ENCODE data around the gene NCOA5. TPM values are rescaled to one million over a fixed set of nuclear protein-coding genes. Genes with fewer than 3 reads are reported as not detected.

NCOA5 gene
- total and polyA plus RNA-seq, 12 donors, result 7.6 to 22.5 (median 11.5) TPM

DNA sequence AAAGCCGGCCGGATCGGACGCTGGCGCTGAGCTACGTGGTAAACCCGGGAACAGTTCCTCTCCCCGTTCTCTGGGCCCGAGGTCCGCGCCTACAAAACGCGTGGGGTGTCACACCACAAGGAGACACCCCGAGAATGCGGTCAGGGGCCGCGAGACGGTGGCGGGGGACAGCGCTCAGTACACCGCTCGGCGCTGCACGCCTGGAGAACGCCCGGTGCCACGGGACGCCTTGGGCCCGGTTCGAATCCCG lies 670 bp downstream of the NCOA5 start:
- DNase-seq, result no peak
- Histone ChIP-seq H3K27me3 (no peaks in the 10 kb centered on the region), H3K9me3 (no peaks in the 10 kb centered on the region), H3K4me3 (peak overlapping the region; percentile 70 to 95 (median 89)), H3K4me1 (peaks cover 4 to 59% (median 52%) of the 10 kb centered on the region in 9 donors), H3K27ac (peak overlapping the region; percentile 94 to 100 (median 98)), H3K36me3 (no peaks in the 10 kb centered on the region)
- no peak for TF ChIP-seq CTCF (IDR thresholded peaks at IDR 0.05)
- intact Hi-C loops (cut with DNase I), result loop anchor here in 3 of 10 donors (5.0 to 10.0 kb wide), 3 partner anchors 64 to 114 kb away; partner anchors contain the start of genes SLC12A5 (in 1 of the 3) and ZNF335 (in 1 of the 3)
- peak; percentile 31 to 70 (median 56) for ATAC-seq
- WGBS, 2 donors, result 0 to 1% methylated on average over 31 of the region's 31 CpGs

DNA sequence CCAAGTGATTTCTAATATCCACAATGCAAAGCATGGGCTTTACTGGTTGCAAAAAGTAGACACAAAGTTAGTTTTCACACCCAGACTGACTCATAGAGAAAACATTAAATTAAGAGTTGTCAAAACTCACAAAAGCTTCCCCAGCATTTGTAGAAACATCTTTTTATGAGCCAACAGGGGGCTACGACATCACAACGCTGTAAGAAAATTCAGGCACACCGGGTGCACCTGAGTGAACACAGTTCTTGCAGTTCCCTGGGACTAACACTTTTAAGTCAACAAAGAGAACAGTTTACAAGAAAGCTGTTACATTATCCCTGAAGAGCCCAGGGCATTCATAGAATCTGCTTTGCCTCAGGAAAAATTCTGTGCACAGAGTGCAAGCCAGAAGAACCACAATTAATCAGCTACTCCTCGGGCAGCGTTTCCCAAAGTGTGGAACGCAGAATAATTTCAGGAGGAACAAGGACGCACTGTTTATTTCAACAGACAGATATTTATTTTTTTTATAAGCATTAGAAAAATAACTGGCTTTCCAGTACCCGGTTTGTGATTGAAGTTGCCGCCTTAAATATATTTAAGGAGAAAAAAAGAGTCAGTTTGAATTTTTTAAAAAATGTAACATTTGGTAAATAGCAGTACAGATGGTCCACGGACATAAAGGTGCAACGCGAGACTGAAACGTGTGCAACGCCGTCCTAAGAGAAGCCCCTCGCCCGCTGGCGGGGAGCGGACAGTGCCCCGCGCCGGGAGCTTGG lies 1.2 kb downstream of the NCOA5 start:
- intact Hi-C loops (cut with DNase I), result loop anchor here in 4 of 10 donors (1.0 to 10.0 kb wide), 4 partner anchors 64 to 320 kb away; partner anchors contain the start of genes SLC12A5 (in 1 of the 4) and ZNF335 (in 1 of the 4)
- 2 to 4% methylated on average over 22 of the region's 22 CpGs for WGBS, 2 donors
- DNase-seq, result no peak
- TF ChIP-seq CTCF (IDR thresholded peaks at IDR 0.05), result no peak
- Histone ChIP-seq H3K4me1 (peaks cover 5 to 64% (median 57%) of the 10 kb centered on the region in 9 donors), H3K27ac (peak overlapping the region; percentile 94 to 100 (median 98)), H3K9me3 (no peaks in the 10 kb centered on the region), H3K36me3 (no peaks in the 10 kb centered on the region), H3K27me3 (no peaks in the 10 kb centered on the region), H3K4me3 (peak overlapping the region; percentile 70 to 95 (median 89))
- no peak for ATAC-seq

DNA sequence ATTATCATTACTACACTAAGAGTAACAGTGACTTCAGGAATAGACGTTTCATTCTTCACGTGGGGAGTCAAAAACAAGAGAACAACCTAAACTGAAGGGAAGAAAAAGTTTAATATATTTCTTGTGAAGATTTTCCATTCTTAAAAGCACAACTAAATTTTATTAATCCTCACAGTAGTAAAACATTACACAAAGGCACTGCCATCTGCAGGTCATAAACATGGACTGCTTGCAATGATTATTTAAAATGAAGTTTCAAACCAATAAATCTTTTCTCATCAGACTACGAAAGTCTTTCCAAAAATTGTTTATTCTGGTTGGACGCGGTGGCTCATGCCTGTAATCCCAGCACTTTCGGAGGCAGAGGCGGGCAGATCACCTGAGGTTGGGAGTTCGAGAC lies 2.6 kb downstream of the NCOA5 start:
- DNase-seq (no peak), ATAC-seq (no peak)
- no peaks in the 10 kb centered on the region for H3K27me3 ChIP-seq
- H3K36me3 ChIP-seq, result no peaks in the 10 kb centered on the region
- WGBS, 2 donors, result 67 to 74% methylated on average over 8 of the region's 8 CpGs
- H3K9me3 ChIP-seq, result no peaks in the 10 kb centered on the region
- intact Hi-C loops (cut with DNase I), result loop anchor here in 3 of 10 donors (5.0 to 10.0 kb wide), 3 partner anchors 62 to 112 kb away; partner anchors contain the start of genes SLC12A5 (in 1 of the 3) and ZNF335 (in 1 of the 3)
- TF ChIP-seq CTCF (IDR thresholded peaks at IDR 0.05), result peak in 6 of 9 donors; percentile 17 to 53 (median 43)
- H3K27ac ChIP-seq, result no peak overlapping the region
- peak overlapping the region in 1 of 10 donors; percentile 74 for H3K4me3 ChIP-seq
- peaks cover 8 to 78% (median 70%) of the 10 kb centered on the region in 9 donors for H3K4me1 ChIP-seq

DNA sequence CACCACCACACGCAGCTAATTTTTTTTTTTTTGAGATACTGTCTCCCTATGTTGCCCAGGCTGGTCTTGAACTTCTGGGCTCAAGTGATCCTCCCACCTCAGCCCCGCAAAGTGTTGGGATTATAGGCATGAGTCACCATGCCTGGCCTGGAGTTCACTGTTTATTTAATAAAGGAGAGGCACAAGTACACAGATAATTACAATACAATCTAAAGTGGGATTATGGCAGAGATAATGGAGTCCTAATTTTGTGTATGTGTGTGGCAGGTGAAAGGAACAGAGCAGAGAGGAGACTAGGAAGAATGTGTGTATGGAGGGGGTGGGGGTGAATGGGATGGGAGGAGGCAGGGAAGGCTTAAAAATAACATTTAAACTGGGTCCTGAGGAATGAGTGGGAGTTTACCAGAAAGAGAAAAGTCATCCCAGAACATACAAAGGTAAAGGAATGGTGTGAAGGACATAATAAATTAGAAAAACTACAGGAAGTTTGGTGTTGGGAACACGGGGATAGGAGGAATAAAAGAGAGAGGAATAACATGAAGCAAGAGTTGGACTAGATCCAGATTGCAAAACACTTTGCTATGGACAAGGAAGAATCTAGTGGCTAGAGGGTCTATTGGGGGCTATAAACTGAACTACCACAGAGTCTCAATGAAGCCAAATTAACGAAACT lies 4.4 kb downstream of the NCOA5 start:
- TF ChIP-seq CTCF (IDR thresholded peaks at IDR 0.05), result no peak
- ATAC-seq (no peak), DNase-seq (no peak)
- Histone ChIP-seq H3K27me3 (no peaks in the 10 kb centered on the region), H3K4me3 (no peak overlapping the region), H3K4me1 (peaks cover 8 to 90% (median 81%) of the 10 kb centered on the region in 9 donors), H3K36me3 (no peaks in the 10 kb centered on the region), H3K9me3 (no peaks in the 10 kb centered on the region), H3K27ac (no peak overlapping the region)
- intact Hi-C loops (cut with DNase I), result loop anchor here in 3 of 10 donors (5.0 to 10.0 kb wide), 3 partner anchors 61 to 111 kb away; partner anchors contain the start of genes SLC12A5 (in 1 of the 3) and ZNF335 (in 1 of the 3)
- WGBS, 2 donors, result 49 to 53% methylated on average over 4 of the region's 4 CpGs
